Fibroblast of peridontal ligament (primary cell): ENCODE measurements around the gene STOM.
A peak's percentile ranks its signal among the peaks of the same experiment; 100 is the strongest.
"Not testable (repeated sequence)": the region's sequence is repeated elsewhere in the genome, so short reads cannot be mapped to it uniquely, and the experiment has no call there.

ENCODE experiments used
- DNase-seq: peaks from one replicate; pipeline ENCODE4 v3.0.0-alpha.2; 2010; ENCODE audit errors: extremely low read depth

STOM gene, protein sequence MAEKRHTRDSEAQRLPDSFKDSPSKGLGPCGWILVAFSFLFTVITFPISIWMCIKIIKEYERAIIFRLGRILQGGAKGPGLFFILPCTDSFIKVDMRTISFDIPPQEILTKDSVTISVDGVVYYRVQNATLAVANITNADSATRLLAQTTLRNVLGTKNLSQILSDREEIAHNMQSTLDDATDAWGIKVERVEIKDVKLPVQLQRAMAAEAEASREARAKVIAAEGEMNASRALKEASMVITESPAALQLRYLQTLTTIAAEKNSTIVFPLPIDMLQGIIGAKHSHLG

DNA sequence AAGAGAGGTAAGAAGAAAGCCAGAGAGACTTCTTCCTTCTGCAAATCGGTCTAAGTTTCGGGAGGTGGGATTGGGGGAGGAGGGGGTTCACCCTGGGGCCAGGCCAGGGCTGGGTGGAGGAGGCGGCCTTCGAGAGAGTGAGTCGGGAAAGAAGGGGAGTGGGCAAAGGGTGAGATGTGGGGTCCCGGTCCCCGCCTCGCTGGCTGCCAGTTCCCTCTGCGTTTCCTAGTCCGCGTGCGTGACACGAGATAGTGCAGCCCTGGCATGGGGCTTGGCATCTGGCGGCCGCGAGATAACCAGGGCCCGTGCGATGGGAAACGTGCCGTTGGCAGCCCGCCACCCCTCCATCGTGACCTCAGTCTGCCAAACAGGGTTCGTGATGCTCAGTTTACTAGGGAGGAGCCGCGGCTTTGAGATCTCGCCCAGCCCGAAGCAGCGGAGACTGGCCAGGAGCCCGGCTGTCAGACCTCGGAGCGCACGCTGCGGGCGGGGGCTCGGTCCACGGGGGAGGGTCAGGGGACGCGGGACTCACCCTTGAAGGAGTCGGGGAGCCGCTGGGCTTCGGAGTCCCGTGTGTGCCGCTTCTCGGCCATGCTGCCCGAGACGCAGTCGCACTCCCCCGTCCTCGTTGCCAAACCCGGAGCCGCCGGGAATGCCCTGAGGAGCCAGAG lies at the start of gene STOM:
Gene STOM, minus strand, starts transcription at position 656 of the 671 bp plus-strand sequence. Its CDS starts 63 bp downstream, at position 593.
- peak; percentile 95 for DNase-seq

DNA sequence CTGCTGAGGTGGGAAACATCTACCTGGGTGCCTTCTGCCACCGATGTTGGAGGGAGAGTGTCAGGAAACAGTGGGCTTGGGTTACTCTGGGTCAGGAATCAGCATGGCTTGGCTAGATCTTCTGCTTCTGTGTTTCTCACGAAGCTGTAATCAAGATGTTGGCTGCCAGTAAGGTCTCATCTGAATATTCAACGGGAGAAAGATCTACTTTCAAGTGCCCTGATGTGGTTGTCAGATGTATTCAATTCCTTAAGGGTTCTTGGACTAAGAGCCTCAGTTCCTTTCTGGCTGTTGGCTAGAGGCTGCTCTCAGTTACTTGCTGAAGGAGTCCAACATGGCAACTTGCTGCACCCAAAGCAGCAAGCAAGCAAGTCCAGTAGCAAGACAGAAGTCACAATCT lies 41.9 kb upstream of the STOM start:
- no peak for DNase-seq

DNA sequence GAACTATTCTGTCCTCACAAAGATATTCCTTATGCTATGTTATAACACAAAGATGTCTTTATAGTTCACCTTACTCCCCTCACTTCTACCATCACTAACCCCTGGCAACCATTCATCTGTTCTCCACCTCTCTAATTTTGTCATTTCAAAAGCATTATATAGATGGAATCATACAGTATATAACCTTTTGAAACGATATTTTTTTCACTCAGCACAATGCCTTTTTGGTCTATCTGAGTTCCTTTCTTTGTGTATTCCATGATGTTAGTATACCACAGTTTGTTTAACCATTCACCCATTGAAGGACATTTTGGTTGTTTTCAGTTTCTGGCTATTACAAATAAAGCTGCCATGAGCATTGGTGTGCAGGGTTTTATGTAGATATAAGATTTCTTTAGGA lies 35.8 kb upstream of the STOM start:
- no peak for DNase-seq

DNA sequence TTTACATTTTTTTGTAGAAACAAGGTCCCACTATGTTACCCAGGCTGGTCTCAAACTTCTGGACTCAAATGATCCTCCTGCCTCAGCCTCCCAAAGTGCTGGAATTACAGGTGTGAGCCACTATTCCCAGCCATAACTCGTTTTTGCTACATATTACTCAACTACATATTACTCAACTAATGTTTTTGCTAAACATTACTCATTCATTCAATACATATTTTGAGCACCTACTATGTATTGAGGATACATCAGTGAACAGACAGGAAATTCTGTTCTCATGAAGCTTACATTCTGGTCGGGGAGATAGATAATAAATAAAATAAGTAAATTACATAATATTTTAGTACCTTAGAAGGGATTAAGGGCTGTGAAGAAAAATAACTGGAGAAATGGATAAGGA lies 34.9 kb upstream of the STOM start:
- DNase-seq: no peak

DNA sequence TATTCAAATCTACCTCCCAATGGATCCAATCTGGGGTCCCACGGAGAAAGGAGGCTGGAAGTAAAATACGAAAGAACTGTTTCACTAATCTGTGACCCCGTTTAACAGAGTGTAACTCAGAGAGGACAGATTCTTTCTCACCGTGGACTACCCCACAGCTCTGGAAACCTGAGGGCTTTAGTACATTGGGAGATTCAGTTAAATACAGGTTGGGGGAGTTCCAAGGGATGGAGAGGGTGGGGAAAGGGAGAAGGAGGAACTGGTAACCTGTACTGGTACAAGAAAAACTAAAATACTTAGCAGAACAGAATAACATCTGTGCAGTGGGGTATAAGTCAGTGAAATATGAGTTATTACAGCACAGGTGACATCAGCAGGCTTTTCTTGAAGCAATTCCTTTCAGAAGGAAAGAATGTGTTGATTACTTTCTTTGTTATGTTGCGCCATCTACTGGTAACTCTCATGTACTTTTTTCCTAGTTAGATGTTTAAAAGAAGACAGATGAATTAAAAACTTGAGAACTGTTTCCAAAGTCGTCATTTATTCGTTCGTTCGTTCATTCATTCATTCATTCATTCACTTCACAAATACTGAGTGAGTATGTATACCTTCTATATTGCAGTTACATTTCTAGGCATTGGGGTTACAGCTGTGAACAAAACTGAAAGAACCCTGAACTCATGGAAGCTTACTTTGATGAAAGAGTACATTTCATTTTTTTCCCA lies 30.0 kb upstream of the STOM start:
- peak; percentile 95 for DNase-seq

DNA sequence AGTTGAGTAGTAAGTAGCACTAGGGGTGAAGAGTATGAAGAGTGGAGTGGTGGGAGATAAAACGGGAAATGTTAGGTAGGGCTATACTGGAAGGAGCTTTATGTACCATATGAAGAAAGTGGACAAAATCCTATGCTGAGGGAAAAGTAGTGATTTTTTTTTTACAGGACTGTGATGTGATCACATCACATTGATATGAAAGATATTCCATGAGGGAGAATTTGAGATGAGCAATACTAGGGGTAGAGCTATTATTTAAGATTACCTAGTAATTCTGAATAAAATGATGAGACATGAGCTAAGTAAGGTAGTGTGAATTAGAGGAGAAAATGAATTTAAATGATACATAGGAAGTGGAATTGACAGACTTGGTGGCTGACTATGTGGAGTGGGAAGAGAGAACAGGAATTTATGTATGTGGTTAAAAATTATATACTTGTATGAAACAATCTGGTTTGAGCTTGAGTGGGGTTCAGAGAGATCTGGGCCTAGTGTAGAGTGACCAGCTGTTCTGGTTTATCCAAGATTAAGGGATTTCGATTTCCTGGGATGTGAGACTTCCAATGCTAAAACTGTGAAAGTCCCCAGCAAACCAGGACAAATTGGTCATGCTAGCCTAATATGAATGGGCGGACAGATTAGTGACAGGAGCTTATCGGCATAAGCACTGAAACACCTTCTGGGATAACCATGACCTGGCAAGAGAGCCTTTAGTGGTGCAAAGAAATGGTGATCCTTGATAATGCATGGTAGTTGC lies 29.3 kb upstream of the STOM start:
- DNase-seq: peak; percentile 15

DNA sequence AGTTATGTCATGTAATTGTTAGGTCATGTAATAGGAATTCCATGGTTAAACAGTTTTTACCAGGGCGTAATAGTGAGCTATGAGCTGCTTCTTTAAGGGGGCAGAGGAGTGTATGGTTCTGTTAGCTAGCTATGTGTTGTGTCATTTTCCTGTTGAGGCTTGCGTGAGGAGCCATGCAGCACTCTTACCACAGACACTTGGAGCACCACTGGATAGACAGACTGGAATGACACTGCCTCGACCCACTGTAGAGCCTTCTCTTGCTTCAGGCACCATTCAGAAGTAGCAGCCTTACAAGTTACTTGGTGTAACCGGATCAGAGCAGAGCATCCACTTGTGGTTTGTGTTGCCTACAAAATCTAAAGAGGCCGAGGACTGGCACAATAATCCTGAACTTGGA lies 28.3 kb upstream of the STOM start:
- peak; percentile 99 for DNase-seq

DNA sequence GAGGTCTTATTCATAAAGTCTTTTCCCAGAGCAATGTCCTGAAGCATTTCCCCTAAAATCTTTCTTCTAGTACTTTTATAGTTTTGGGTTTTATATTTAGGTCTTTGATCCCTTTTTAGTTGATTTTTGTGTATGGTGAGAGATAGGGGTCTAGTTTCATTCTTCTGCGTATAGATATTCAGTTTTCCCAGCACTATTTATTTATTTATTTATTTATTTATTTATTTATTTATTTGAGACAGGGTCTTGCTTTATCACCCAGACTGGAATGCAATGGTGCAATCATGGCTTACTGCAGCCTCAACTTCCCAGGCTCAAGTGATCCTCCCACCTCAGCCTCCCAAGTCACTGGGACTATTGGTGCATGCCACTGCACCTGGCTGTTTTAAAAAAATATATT lies 27.2 kb upstream of the STOM start:
- DNase-seq: not testable (repeated sequence)

DNA sequence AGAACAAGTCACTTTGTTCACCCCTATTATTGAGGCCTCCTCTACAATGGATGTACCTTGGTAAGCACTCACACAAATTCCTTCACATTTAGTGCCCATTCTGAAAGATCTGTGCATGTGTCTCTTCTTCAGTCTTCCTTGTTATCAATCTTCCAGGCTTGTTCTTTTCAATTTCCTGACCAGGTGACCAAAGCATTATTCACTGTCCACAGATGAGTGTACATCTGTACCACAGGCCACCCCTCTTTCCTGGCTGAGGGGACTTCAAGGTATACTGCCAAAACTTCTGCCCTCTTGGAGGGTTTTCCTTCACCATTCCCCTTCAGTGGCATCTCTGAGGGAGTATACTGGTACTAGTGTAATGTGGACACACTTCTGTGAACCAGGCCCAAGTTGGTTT lies 25.5 kb upstream of the STOM start:
- DNase-seq: no peak

DNA sequence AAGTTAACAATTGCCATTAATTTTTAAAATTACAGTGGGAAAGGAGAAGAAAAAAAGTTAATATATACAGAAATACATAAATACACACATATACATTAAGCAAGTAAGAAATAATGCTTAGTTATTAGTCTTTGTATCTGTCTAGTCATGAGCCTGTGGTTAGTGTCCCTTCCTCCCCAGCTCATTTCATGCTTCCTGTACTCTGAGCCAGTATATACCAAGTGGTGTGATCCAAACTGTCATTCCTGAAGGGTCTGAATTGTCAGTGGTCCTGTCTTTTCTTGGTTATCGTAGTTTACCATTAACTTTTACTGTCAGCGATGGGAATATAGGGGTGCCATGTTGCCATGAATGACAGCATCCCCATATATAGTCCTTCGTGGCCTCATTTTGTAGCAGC lies 24.2 kb upstream of the STOM start:
- DNase-seq: no peak

DNA sequence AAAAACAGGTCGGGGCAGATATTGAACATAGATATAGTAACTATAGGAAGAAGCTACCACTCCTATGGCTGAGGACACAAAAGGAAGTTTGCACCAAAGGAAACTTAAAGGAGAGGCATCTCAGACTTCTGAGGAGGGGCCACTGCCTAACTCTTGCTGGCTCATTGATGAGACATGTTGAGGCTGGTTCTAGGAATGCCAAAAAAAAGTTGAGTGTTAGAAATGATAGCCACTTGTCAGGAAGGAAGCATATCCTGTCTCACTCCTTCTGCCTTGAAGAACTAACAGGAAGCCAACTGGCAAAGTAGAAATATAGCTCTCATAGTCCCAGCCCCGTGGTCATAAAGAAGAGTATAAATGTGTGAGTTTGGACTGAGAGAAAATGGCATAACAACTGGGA lies 23.3 kb upstream of the STOM start:
- DNase-seq: no peak

DNA sequence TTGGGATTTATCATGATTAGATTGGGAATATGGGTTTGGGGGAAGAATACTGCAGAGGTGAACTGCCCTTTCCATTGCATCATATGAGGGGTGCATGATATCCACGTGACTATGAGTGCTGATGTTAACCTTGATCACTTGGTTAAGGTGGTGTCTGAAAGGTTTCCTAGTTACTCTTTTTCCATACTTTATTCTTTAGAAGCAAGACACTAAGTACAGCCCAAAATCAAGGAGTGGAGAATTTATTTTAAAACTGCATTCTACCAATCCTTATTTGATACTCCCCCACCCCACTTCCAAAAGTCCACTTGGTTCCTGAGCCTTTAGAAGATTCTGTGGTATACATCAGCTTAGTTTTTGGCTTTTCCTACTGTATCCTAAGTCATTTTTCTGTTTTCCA lies 20.3 kb upstream of the STOM start:
- no peak for DNase-seq

DNA sequence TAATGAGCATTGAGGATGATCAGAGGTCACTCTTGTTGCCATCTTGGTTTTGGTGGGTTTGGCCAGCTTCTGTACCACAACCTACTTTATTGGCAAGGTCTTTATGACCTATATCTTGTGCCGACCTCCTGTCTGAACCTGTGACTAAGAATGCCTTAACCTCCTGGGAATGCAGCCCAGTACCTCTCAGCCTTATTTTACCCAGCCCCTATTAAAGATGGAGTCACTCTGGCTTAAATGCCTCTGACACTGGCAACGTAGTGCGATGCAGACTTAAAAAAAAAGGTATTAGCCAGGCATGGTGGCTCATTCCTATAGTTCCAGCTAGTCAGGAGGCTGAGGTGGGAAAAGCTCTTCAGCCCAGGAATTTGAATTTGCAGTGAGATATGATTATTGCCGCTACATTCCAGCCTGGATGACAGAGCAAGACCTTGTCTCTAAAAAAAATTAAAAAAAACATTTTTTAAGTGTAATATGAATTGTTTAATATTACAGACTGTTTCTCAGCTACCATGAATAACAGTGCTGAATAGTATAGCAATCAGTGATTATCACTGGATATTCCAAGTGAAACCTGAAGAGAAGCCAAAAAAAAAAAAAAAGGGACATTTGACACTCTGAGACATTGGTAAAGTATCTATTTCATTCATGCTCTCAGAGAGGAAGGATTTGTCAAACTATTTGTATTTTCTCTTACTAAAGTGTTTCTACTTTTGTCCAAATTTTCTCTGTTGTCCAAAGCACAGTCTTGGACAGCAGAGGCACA lies 18.3 kb upstream of the STOM start:
- peak; percentile 62 for DNase-seq

DNA sequence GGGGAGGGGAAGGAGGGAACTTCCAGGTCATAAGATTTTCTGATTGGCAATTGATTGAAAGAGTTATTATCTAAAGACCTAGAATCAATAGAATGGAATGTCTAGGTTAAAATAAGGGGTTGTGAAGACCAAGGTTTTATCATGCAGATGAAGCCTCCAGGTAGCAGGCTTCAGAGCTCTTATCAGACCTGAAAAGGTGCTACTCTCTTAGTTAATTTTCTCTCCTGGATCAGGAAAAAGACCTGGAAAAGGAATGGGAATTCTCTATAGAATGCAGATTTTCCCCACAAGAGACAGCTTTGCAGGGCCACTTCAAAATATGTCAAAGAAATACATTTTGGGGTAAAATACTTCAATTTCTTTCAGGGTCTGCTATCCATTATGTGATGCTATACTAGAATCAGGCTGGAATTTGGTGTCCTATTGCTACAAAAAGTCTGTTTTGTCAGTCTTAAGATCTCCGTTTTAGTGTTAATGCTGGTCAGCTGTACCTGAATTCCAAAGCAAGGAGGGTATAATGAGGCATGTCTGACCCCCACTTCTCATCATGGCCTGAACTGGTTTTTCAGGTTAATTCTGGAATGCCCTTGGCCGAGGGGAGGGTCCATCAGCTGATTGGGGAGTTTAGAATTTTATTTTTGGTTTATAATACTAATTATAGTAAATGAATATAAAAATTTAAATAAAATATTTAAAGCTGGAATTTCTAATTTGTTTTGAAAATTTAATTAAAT lies 16.6 kb upstream of the STOM start:
- no peak for DNase-seq

DNA sequence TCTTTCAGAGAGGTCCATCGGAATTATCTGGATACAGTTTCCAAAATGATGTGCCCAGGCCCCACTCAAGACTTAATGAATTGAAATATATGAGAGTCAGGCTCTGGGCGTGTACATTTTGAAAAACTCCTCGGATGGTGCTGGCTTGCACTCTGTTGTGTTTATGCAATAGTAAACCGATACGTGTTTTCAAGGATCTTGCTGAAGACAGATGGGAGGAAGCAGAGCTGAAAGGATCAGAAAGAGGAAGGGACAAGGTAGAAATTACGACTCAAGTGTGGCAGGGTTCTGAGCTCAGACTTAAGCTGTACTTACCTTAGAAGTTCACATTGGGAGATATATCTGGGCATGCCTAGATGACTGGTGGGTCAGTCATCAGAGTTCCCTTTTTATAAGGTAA lies 13.7 kb upstream of the STOM start:
- no peak for DNase-seq

DNA sequence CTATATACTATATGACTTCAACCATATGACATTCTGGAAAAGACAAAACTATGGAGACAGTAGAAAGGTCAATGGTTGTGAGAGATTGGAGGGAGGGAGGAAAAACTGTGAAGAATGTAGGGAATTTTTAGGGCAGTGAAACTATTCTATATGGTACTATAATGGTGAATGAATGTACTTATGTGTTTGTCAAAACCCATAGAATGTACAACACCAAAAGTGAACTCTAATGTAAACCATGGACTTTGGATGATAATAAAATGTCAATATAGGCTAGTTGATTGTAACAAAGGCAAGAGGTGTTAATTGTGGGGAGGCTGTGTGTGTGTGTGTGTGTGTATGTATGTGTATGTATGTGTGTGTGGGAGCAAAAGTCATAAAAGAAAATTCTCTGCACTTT lies 10.8 kb upstream of the STOM start:
- DNase-seq: no peak

DNA sequence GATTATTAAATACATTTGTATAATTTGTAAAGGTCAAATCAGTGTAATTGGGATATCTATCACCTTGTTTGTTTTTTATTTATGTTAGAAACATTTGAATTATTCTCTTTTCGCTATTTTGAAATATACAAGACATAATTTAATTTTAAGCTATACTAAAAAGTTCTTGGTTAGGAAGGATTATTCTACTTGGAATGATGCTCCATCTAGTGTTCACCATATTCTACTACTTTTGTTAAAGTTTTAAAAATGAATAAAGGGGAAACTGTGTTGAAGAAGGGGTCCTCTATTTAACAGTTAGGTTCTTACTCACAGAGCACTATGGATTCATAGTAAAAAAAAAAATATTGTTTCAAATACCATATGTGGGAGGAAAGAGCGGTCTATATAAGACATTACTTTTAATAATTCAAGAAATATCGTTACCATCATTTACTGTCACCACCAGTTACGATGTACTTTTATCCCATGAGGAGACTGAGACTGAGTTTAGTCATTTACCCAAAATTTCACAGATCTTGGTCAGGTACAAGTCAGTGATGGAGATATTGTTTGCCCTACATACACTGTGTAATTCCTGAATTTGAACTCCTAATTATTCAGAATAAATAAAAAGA lies 6.3 kb upstream of the STOM start:
- peak; percentile 74 for DNase-seq

DNA sequence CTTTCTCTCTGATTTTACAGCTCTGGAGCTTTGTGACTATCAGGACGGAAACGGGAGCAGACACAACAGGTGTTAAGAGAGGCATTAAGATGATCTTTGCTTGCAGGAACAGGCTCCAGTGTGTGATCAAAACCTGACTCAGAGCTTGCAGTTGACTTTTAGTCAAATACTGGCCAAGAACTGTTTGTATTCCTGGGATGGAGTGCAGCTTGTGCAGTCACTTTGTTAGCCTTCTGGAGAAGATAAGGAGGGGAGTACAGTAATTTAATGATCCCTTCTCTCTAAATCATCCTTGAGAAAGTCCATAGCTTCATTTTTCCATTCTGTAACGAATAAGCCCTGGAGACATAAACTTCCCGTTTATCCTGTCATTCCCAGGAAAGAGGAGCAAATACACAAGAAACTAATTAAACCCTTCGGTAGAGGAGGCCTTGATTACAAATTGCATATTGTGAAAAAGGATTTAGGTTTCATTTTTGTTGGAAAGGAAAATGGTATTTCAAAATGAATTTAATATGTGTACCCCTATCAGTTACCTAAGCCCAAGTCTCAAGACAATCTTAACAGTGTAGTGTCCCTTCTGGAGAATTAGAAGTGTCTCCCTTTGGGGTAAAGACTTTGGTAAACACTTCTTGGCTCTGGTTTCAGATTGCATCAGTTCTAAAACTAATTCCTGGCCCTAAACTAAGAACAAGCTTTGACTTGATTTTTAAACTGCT lies 3.1 kb upstream of the STOM start:
- peak; percentile 92 for DNase-seq

DNA sequence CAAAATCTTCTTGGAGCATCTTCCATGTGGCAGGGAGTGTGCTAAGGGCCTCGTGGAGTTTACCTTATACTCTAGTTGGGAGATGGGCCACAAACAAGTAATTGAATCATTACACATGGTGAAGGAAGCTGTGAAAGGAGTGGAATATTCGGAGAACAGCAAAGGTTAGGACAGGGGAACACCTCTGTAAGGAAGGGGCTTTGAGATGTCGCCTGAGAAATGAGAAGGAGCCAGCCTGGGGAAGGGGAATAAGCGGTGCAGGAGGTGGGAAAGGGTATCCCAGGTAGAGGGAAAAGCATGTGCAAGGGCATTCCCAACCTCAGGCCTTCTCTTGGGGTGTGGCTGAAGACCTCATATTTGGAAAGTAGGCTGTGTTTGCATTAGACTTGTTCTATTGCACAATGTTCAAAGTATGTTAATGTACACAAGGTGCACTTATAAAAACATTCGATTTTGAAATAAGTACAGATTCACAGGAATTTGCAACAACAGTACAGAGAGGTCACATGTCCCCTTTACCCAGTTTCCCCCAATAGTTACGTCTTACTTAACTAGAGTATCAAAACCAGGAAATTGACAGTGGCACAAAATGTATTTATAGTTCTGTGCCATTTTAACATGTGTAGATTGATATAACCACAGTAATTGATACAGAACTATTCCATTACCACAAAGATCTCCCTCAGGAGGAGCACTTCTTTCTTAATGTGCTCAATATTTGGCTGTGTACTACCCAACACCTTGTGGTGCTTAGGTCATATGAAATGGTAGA lies 2.4 kb upstream of the STOM start:
- peak; percentile 75 for DNase-seq
